Spleen (tissue), 7 donors: ENCODE results near the gene CPN2.

Source experiments
- POLR2A ChIP-seq, 3 donors: fragments of 450-650 bp; IDR thresholded peaks; one replicate each; pipeline ENCODE4 v1.5.1; 2017; ENCODE audit warnings: antibody characterized with exemption in 3 of 3, mild to moderate bottlenecking in 1 of 3
- POLR2AphosphoS5 ChIP-seq, 3 donors: sonication (generic); formaldehyde crosslinking; IDR thresholded peaks; one replicate each; pipeline ENCODE4 v1.5.1; 2017; ENCODE audit warnings: antibody characterized with exemption in 3 of 3
- TF ChIP-seq, protein P1 (sequence below), 11 experiments: fragments of 200-600 bp in 7 of 11; fragments of 450-650 bp in 4 of 11; sonication (generic) in 4 of 11; IDR thresholded peaks in 8 of 11; conservative IDR thresholded peaks in 3 of 11; 1 replicate in 7 of 11; 2 replicates in 4 of 11; pipeline versions ENCODE4 v1.4.0 to v1.8.0; 2016 to 2021; ENCODE audit warnings: antibody characterized with exemption in 11 of 11, inconsistent platforms in 4 of 11, mild to moderate bottlenecking in 1 of 11
- donor health status: DM: no; HTN: no; CAD: no; lungs with moderate emphysema.
- donor health status: DM: no; HTN: no; CAD: no.
- donor health status: DM: no; HTN: no; CAD: no.

DNA sequence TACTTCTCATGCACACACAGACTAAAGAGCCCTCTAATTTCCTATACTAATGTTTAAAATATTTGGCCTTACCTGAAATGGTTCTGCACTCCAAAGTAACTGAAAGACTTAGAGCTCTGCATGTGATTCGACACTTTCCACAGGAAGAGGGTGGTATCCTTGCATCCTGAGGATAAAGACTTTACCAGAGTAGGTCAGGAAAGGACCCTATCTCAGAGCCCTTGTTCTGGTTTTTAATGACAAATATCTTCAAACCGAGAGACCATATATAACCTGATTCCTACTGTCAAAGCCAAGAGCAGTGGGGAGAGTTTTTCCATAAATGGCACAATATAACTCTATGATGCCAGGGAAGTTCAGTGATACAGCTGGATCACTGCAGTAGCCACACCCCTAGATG is 48.0 kb upstream of the CPN2 start, which contains the start of gene GP5:
- TF ChIP-seq POLR2A (IDR thresholded peaks at IDR 0.05) = no peak
- TF ChIP-seq, protein P1, sequence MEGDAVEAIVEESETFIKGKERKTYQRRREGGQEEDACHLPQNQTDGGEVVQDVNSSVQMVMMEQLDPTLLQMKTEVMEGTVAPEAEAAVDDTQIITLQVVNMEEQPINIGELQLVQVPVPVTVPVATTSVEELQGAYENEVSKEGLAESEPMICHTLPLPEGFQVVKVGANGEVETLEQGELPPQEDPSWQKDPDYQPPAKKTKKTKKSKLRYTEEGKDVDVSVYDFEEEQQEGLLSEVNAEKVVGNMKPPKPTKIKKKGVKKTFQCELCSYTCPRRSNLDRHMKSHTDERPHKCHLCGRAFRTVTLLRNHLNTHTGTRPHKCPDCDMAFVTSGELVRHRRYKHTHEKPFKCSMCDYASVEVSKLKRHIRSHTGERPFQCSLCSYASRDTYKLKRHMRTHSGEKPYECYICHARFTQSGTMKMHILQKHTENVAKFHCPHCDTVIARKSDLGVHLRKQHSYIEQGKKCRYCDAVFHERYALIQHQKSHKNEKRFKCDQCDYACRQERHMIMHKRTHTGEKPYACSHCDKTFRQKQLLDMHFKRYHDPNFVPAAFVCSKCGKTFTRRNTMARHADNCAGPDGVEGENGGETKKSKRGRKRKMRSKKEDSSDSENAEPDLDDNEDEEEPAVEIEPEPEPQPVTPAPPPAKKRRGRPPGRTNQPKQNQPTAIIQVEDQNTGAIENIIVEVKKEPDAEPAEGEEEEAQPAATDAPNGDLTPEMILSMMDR (IDR thresholded peaks at IDR 0.05 in 8 of 11, conservative IDR thresholded peaks at IDR 0.05 in 3 of 11) = no peak
- TF ChIP-seq POLR2AphosphoS5 (IDR thresholded peaks at IDR 0.05) = no peak
